MM.1S (cell line): Measurements from ENCODE around the gene SERPINB2.

Source experiments
- DNase-seq: peaks from one replicate; pipeline ENCODE4 v3.0.0-alpha.2; 2015
- H2AFZ ChIP-seq: fragments of 300-600 bp; sonication (generic); 2 replicates; pipeline ENCODE4 v1.6.0; 2016; ENCODE audit warnings: antibody characterized with exemption, low read length
- H3F3A ChIP-seq: fragments of 300-600 bp; sonication (generic); 2 replicates; pipeline ENCODE4 v1.6.1; 2016; ENCODE audit warnings: mild to moderate bottlenecking, antibody characterized with exemption, low read length, moderate library complexity, mixed read lengths; ENCODE audit not compliant: insufficient read depth
- H3K27ac ChIP-seq: fragments of 300-600 bp; sonication (generic); 2 replicates; pipeline ENCODE4 v1.5.1; 2016; ENCODE audit warnings: mild to moderate bottlenecking, low read length
- H3K27me3 ChIP-seq: fragments of 300-600 bp; sonication (generic); replicated peaks from 2 replicates; pipeline ENCODE4 v1.6.0; 2016; ENCODE audit warnings: low read length; ENCODE audit not compliant: insufficient read depth
- H3K36me3 ChIP-seq: fragments of 300-600 bp; sonication (generic); replicated peaks from 2 replicates; pipeline ENCODE4 v1.6.1; 2016; ENCODE audit warnings: mild to moderate bottlenecking, low read length, mixed read lengths; ENCODE audit not compliant: insufficient read depth
- H3K4me1 ChIP-seq: fragments of 300-600 bp; sonication (generic); 2 replicates; pipeline ENCODE4 v1.6.1; 2016; ENCODE audit warnings: low read length, mixed read lengths
- H3K4me2 ChIP-seq: fragments of 300-600 bp; sonication (generic); 2 replicates; pipeline ENCODE4 v1.6.0; 2016; ENCODE audit warnings: low read depth, low read length
- H3K4me3 ChIP-seq: fragments of 300-600 bp; sonication (generic); 2 replicates; pipeline ENCODE4 v1.5.1; 2016; ENCODE audit warnings: low read length, mixed read lengths
- H3K79me2 ChIP-seq: fragments of 300-600 bp; sonication (generic); 2 replicates; pipeline ENCODE4 v1.6.1; 2016; ENCODE audit warnings: mixed run types, low read length, mixed read lengths
- H3K9ac ChIP-seq: fragments of 300-600 bp; sonication (generic); 2 replicates; pipeline ENCODE4 v1.6.1; 2016; ENCODE audit warnings: low read length, mixed read lengths
- H3K9me2 ChIP-seq: fragments of 300-600 bp; sonication (generic); replicated peaks from 2 replicates; pipeline ENCODE4 v1.6.1; 2016; ENCODE audit warnings: mild to moderate bottlenecking, low read length, mixed read lengths; ENCODE audit not compliant: insufficient read depth
- H3K9me3 ChIP-seq: fragments of 300-600 bp; sonication (generic); replicated peaks from 2 replicates; pipeline ENCODE4 v1.6.1; 2016; ENCODE audit warnings: mild to moderate bottlenecking, low read length, mixed read lengths; ENCODE audit not compliant: insufficient read depth
- H4K20me1 ChIP-seq: fragments of 300-600 bp; sonication (generic); 2 replicates; pipeline ENCODE4 v1.6.1; 2016; ENCODE audit warnings: mild to moderate bottlenecking, low read length, moderate library complexity, mixed read lengths; ENCODE audit not compliant: insufficient read depth
- CTCF ChIP-seq: fragments of 300-600 bp; sonication (generic); IDR thresholded peaks from 2 replicates; pipeline ENCODE4 v1.5.1; 2016; ENCODE audit warnings: antibody characterized with exemption, low read length, mixed read lengths
- EZH2 ChIP-seq: fragments of 300-600 bp; sonication (generic); optimal IDR thresholded peaks from 2 replicates; pipeline ENCODE3; 2017; ENCODE audit warnings: low read depth, mild to moderate bottlenecking, antibody characterized with exemption, low read length, mixed read lengths
- EZH2phosphoT487 ChIP-seq: fragments of 300-600 bp; sonication (generic); IDR thresholded peaks from 2 replicates; pipeline ENCODE4 v1.6.1; 2018; ENCODE audit warnings: antibody characterized with exemption, low read length

The SERPINB2 gene

GRCh38 chr18:63890237-63890949 lies 2.9 kb downstream of the SERPINB2 start:
- H3K9ac ChIP-seq = no peak overlapping the region
- no peaks in the 10 kb centered on the region for H3K79me2 ChIP-seq
- TF ChIP-seq EZH2 (no peak), EZH2phosphoT487 (no peak), CTCF (no peak)
- no peaks in the 10 kb centered on the region for H3K4me1 ChIP-seq
- H2AFZ ChIP-seq = no peak overlapping the region
- no peak for DNase-seq
- H3K27ac ChIP-seq = no peak overlapping the region
- no peak overlapping the region for H3K4me2 ChIP-seq
- no peaks in the 10 kb centered on the region for H4K20me1 ChIP-seq
- H3K4me3 ChIP-seq = no peak overlapping the region
- no peaks in the 10 kb centered on the region for H3K36me3 ChIP-seq
- no peaks in the 10 kb centered on the region for H3K9me2 ChIP-seq
- H3K9me3 ChIP-seq = no peaks in the 10 kb centered on the region
- no peaks in the 10 kb centered on the region for H3F3A ChIP-seq
- H3K27me3 ChIP-seq = no peaks in the 10 kb centered on the region

GRCh38 chr18:63890950-63891304 lies 3.4 kb downstream of the SERPINB2 start:
- no peak for DNase-seq
- no peak overlapping the region for H3K4me3 ChIP-seq
- no peak overlapping the region for H3K27ac ChIP-seq
- peak; percentile 39; the same call in 1 of the 2 replicates for TF ChIP-seq CTCF
- TF ChIP-seq EZH2 = no peak
- no peak for TF ChIP-seq EZH2phosphoT487
- no peaks in the 10 kb centered on the region for H3K27me3 ChIP-seq
- no peaks in the 10 kb centered on the region for H4K20me1 ChIP-seq
- no peak overlapping the region for H3K4me2 ChIP-seq
- H3K9ac ChIP-seq = no peak overlapping the region
- H3K36me3 ChIP-seq = no peaks in the 10 kb centered on the region
- no peaks in the 10 kb centered on the region for H3K4me1 ChIP-seq
- no peaks in the 10 kb centered on the region for H3F3A ChIP-seq
- no peaks in the 10 kb centered on the region for H3K9me2 ChIP-seq
- H3K9me3 ChIP-seq = no peaks in the 10 kb centered on the region
- no peak overlapping the region for H2AFZ ChIP-seq
- H3K79me2 ChIP-seq = no peaks in the 10 kb centered on the region

GRCh38 chr18:63892566-63892965 lies 5.1 kb downstream of the SERPINB2 start:
- no peak for TF ChIP-seq EZH2phosphoT487
- TF ChIP-seq EZH2 = no peak
- no peak for TF ChIP-seq CTCF
- Histone ChIP-seq H3K79me2 (no peaks in the 10 kb centered on the region), H3K36me3 (no peaks in the 10 kb centered on the region), H3K4me1 (no peaks in the 10 kb centered on the region), H3K27ac (no peak overlapping the region), H3F3A (no peaks in the 10 kb centered on the region), H3K4me2 (no peak overlapping the region), H3K27me3 (no peaks in the 10 kb centered on the region), H3K4me3 (no peak overlapping the region), H3K9me2 (no peaks in the 10 kb centered on the region), H3K9ac (no peak overlapping the region), H2AFZ (no peak overlapping the region), H3K9me3 (no peaks in the 10 kb centered on the region), H4K20me1 (no peaks in the 10 kb centered on the region)
- DNase-seq = no peak
